ENCODE data around the gene ASTN1.

DNA sequence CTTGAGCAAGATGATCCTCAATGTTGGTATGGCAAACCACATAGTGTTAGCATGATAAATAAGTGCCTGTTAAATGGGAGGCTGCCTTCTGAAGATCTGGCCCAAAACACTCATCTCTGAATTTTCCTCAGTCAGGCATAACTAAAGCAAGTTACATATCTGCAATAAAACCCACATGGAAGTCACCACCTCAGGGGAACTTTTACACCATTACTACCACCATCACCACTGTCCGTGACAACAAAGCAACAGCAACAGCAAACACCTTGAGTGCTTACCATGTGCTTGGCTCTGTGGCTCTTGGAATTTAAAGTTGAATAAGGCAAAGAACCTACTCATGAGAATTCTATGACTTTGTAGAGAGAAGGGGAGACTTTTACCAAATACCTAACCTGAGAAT lies 233.0 kb downstream of the ASTN1 start:
- TF ChIP-seq POLR2A (IDR thresholded peaks at IDR 0.05; ENCODE audit: low read depth, low read length) (no peak), TAF1 (IDR thresholded peaks at IDR 0.05; ENCODE audit: low read depth, low read length) (no peak), POLR2AphosphoS5 (IDR thresholded peaks at IDR 0.05; ENCODE audit: low read depth, low read length) (no peak), POU2F2 (IDR thresholded peaks at IDR 0.05; ENCODE audit: low read depth, low read length) (no peak), SPI1 (IDR thresholded peaks at IDR 0.05; ENCODE audit: low read depth, low read length) (no peak)

Data from GM12891 (cell line).